Measurements from ENCODE around the gene GALNT18. TPM values are rescaled to one million over a fixed set of nuclear protein-coding genes. Genes with fewer than 3 reads are reported as not detected.

Gene GALNT18
- total RNA-seq, 1 experiment from 2014 or later = 1.7 TPM

DNA sequence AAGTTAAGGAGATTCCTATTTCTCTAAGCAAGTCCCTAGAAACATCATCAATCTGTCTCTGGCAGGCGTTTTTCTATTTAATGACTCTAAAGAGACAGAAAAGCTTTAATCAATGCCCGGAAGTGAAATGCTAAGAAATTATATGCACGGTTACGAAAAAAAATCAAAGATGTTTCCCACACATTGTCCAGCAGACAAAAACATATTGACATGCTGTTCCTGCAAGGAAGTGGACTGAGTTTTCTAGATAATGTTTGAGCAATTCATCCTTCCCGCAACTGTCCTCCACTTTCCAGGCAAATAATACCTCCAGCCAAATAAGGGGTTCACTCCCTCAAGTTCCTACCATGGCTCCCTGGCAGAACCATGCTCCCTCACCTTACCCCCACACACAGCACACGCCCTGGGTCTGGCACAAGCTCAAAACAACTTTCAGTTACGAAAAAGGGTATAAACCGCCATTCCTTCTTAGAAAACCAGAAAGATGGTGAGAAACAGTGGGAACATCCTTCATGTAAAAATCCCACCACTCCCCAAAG, 29.6 kb downstream of the GALNT18 start:
- no peak overlapping the region for H3K14ac ChIP-seq (ENCODE audit: insufficient read depth, low read length)
- no peak overlapping the region for H2BK120ac ChIP-seq (ENCODE audit: low read depth, low read length, poor library complexity, severe bottlenecking)
- no peaks in the 10 kb centered on the region for H3K79me1 ChIP-seq (ENCODE audit: insufficient read depth, low read depth, low read length, poor library complexity, severe bottlenecking)
- no peak overlapping the region for H4K5ac ChIP-seq (ENCODE audit: insufficient read length, low read depth, low read length)
- Mint-ChIP-seq H3K4me3 (no peak overlapping the region; a peak in 1 of 5 replicates), H3K9me3 (no peaks in the 10 kb centered on the region), H3K27me3 (ENCODE audit: low read depth) (no peaks in the 10 kb centered on the region; the same call in 1 of the 2 replicates), H3K27ac (no peak overlapping the region), H3K4me1 (peaks cover 17 to 20% of the 10 kb centered on the region in 2 experiments), H3K36me3 (ENCODE audit: insufficient read depth in 1 of 3, low read depth in 3 of 3) (no peaks in the 10 kb centered on the region)
- H3K23me2 ChIP-seq (ENCODE audit: insufficient read length, low read depth, low read length, poor library complexity, severe bottlenecking) = no peaks in the 10 kb centered on the region
- no peak overlapping the region for H4K91ac ChIP-seq (ENCODE audit: insufficient read length, low read depth, low read length)
- TF ChIP-seq, protein P1, sequence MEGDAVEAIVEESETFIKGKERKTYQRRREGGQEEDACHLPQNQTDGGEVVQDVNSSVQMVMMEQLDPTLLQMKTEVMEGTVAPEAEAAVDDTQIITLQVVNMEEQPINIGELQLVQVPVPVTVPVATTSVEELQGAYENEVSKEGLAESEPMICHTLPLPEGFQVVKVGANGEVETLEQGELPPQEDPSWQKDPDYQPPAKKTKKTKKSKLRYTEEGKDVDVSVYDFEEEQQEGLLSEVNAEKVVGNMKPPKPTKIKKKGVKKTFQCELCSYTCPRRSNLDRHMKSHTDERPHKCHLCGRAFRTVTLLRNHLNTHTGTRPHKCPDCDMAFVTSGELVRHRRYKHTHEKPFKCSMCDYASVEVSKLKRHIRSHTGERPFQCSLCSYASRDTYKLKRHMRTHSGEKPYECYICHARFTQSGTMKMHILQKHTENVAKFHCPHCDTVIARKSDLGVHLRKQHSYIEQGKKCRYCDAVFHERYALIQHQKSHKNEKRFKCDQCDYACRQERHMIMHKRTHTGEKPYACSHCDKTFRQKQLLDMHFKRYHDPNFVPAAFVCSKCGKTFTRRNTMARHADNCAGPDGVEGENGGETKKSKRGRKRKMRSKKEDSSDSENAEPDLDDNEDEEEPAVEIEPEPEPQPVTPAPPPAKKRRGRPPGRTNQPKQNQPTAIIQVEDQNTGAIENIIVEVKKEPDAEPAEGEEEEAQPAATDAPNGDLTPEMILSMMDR (conservative IDR thresholded peaks at IDR 0.05) = no peak
- no peak overlapping the region for H2AK5ac ChIP-seq (ENCODE audit: insufficient read length, low read length)
- no peaks in the 10 kb centered on the region for H3K27me3 ChIP-seq (ENCODE audit: insufficient read depth, low read length)
- no peak overlapping the region for H3K4ac ChIP-seq (ENCODE audit: low read depth, low read length)
- no peak overlapping the region for H2AFZ ChIP-seq (ENCODE audit: low read length)
- no peak overlapping the region for H3K9ac ChIP-seq (ENCODE audit: extremely low read depth, insufficient read length, low read length)
- no peaks in the 10 kb centered on the region for H3K9me3 ChIP-seq (ENCODE audit: control insufficient read depth, low read depth, low read length)
- no peak overlapping the region for H3K18ac ChIP-seq (ENCODE audit: insufficient read length, low read depth, low read length)
- H3K4me1 ChIP-seq (ENCODE audit: insufficient read depth, low read length) = peaks cover 2% of the 10 kb centered on the region; the same call in 1 of the 2 replicates
- H2BK5ac ChIP-seq (ENCODE audit: insufficient read length, low read length) = no peak overlapping the region
- no peaks in the 10 kb centered on the region for H4K20me1 ChIP-seq (ENCODE audit: control insufficient read depth, insufficient read depth, insufficient read length)
- no peak for DNase-seq
- no peak overlapping the region for H2BK20ac ChIP-seq (ENCODE audit: low read depth, low read length, poor library complexity, severe bottlenecking)
- H3K23ac ChIP-seq (ENCODE audit: insufficient read length, low read depth, low read length) = no peak overlapping the region
- H3T11ph ChIP-seq (ENCODE audit: low read length) = no peak overlapping the region
- no peak overlapping the region for H3K56ac ChIP-seq (ENCODE audit: insufficient read length, low read depth, low read length)
- no CpG with 5 or more reads among the region's 8 CpGs for WGBS (ENCODE audit: extremely low coverage, insufficient read length, low lambda C conversion rate)
- H3K4me2 ChIP-seq (ENCODE audit: insufficient read depth, insufficient read length, low read length) = no peak overlapping the region
- H3K79me2 ChIP-seq (ENCODE audit: insufficient read depth, low read length) = no peaks in the 10 kb centered on the region
- no peak overlapping the region for H3K27ac ChIP-seq (ENCODE audit: insufficient read length, low read depth, low read length)
- no peak overlapping the region for H2BK12ac ChIP-seq (ENCODE audit: insufficient read length, low read depth, low read length)
- no peak overlapping the region for H4K8ac ChIP-seq (replicated peaks; ENCODE audit: insufficient read length, low read depth, low read length)
- no peak overlapping the region for H2BK15ac ChIP-seq (ENCODE audit: low read depth, low read length)
